Measurements from ENCODE around the gene ZNF407.

Gene ZNF407

DNA sequence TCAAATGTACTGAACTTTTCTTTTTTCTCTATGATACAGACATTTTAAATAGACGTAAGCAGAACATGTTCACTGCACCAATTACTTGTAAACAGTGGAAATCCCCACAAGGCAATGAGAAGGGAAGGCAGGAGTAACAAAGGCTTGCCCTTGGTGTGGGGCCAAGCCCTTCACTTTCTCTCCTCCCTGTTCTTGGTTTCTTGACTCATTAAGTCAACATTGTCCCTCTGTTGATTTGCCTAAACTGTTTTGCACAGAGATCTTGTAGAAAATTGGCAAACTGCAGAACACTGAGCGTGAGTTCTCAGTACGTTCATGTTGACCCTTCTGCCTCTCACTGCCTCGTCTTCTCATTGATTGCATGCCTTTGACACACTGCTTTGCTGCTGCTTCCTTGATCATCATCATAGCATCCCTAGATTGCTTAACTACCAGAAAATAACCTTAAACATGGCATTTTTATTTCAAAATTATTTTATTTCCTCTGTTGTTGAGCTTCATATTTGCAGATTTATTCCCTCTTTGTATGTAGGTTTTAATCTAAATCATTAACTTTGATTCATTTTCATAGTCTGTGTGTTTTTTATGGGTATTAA, 353.6 kb downstream of the ZNF407 start:
- no peak overlapping the region for H3K4me2 ChIP-seq (ENCODE audit: low read length)
- no peaks in the 10 kb centered on the region for H3K36me3 ChIP-seq (ENCODE audit: control insufficient read depth, insufficient read depth, low read length)
- no peak for TF ChIP-seq CTCF (IDR thresholded peaks at IDR 0.05)
- no peaks in the 10 kb centered on the region for H3K4me1 ChIP-seq
- no peak overlapping the region for H3K4me3 ChIP-seq (ENCODE audit: low read depth, low read length)
- H3K27ac ChIP-seq = no peak overlapping the region
- H3K79me2 ChIP-seq = no peaks in the 10 kb centered on the region
- no peaks in the 10 kb centered on the region for H3K9me3 ChIP-seq (ENCODE audit: control insufficient read depth, low read length)
- no peaks in the 10 kb centered on the region for H3K27me3 ChIP-seq (ENCODE audit: control insufficient read depth, insufficient read depth, low read length)
- H3K9ac ChIP-seq = no peak overlapping the region
- H2AFZ ChIP-seq = no peak overlapping the region

DNA sequence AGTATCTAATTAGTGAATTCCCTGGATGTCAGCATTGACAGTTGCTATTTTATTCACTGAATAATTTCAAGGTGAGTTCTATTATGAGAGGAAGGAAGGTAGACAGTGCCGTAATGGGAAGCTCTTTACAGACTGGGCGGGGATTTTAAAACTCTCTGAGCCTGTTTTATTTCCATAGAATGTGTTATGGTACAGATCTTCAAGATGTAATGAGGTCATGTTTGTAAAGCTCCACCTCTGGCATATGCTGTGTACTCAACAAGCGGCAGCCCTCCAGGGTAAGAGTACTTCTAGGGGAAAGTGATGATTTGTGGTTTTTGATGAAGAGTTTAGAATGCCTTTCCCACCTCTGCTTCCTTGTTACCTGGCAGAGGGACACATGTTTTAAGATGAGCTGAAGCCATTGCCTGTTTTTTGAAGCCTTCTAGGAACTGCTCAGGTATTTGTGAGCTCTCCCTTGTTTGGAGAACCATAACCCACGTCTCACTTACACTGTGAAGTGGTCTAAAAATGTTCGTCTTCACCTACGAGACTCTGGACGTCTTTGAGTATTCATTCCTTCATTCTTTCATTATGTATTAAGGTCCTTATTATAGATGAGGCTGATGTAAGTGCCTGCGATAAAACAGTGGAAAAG, 360.0 kb downstream of the ZNF407 start:
- no peak for TF ChIP-seq CTCF (IDR thresholded peaks at IDR 0.05)
- Histone ChIP-seq H3K4me3 (ENCODE audit: low read depth, low read length) (no peak overlapping the region), H3K27ac (no peak overlapping the region), H3K4me2 (ENCODE audit: low read length) (no peak overlapping the region), H3K27me3 (ENCODE audit: control insufficient read depth, insufficient read depth, low read length) (no peaks in the 10 kb centered on the region), H3K4me1 (no peaks in the 10 kb centered on the region), H3K36me3 (ENCODE audit: control insufficient read depth, insufficient read depth, low read length) (no peaks in the 10 kb centered on the region), H2AFZ (no peak overlapping the region), H3K9ac (no peak overlapping the region), H3K79me2 (no peaks in the 10 kb centered on the region), H3K9me3 (ENCODE audit: control insufficient read depth, low read length) (no peaks in the 10 kb centered on the region)

DNA sequence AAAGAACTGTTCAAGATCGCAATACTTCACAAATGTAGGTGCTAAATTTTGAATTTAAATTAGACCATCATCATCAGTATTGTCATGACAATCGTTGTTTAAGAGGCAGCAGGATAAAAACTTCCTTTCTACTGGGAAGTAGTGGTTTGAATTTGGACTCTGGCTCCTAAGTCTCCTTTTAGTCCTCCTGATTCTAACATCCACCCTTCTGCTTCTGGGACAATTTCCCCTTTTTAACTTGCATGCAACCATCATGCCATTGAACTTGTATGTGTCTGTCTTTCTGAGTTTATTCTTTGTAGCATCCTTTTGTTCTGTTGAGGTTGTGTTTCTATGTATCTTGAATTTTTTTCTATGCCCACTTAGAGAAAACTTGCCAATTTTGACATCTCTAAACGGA, 361.5 kb downstream of the ZNF407 start:
- Histone ChIP-seq H3K9me3 (ENCODE audit: control insufficient read depth, low read length) (no peaks in the 10 kb centered on the region), H3K27me3 (ENCODE audit: control insufficient read depth, insufficient read depth, low read length) (no peaks in the 10 kb centered on the region), H3K4me1 (no peaks in the 10 kb centered on the region), H3K36me3 (ENCODE audit: control insufficient read depth, insufficient read depth, low read length) (no peaks in the 10 kb centered on the region), H3K9ac (no peak overlapping the region), H3K27ac (no peak overlapping the region), H3K4me3 (ENCODE audit: low read depth, low read length) (no peak overlapping the region), H3K4me2 (ENCODE audit: low read length) (no peak overlapping the region), H3K79me2 (no peaks in the 10 kb centered on the region), H2AFZ (no peak overlapping the region)
- TF ChIP-seq CTCF (IDR thresholded peaks at IDR 0.05) = no peak

DNA sequence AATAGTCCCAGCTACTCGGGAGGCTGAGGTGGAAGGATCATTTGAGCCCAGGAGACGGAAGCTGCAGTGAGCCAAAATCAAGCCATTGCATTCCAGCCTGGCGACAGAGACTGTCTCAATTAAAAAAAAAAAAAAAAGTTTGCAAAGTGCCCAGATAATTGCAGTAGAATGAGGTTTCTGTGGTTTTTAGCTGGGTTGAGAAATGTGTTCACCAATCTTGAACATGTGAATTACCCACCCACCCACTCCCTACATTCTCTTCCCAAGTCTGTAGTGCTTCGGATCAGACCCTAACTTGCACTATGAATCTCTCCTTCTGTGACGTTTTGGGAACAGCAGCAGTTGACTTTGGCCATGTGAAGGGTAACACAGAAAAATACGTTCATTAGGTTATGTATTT, 363.9 kb downstream of the ZNF407 start:
- no peak overlapping the region for H3K4me3 ChIP-seq (ENCODE audit: low read depth, low read length)
- H3K79me2 ChIP-seq = no peaks in the 10 kb centered on the region
- H3K27ac ChIP-seq = no peak overlapping the region
- H3K9ac ChIP-seq = no peak overlapping the region
- H3K27me3 ChIP-seq (ENCODE audit: control insufficient read depth, insufficient read depth, low read length) = no peaks in the 10 kb centered on the region
- no peaks in the 10 kb centered on the region for H3K4me1 ChIP-seq
- H3K4me2 ChIP-seq (ENCODE audit: low read length) = no peak overlapping the region
- H3K36me3 ChIP-seq (ENCODE audit: control insufficient read depth, insufficient read depth, low read length) = no peaks in the 10 kb centered on the region
- TF ChIP-seq CTCF (IDR thresholded peaks at IDR 0.05) = no peak
- no peak overlapping the region for H2AFZ ChIP-seq
- no peaks in the 10 kb centered on the region for H3K9me3 ChIP-seq (ENCODE audit: control insufficient read depth, low read length)

All from parathyroid adenoma (tissue), 2 donors.